H9 (cell line): ENCODE results near the gene SERPINA5. TPM values are rescaled to one million over a fixed set of nuclear protein-coding genes. Genes with fewer than 3 reads are reported as not detected.

Experiments
- DNase-seq: peaks from one replicate; pipeline ENCODE4 v3.0.0-alpha.2; 2017
- H2AFZ ChIP-seq: one replicate; pipeline ENCODE4 v1.6.1; 2013; ENCODE audit warnings: mild to moderate bottlenecking, low read length, control low read depth, moderate library complexity
- H2AK5ac ChIP-seq: 2 replicates; pipeline ENCODE4 v1.6.1; 2013; ENCODE audit warnings: low read length, control low read depth, mixed read lengths; ENCODE audit not compliant: insufficient read length
- H2BK120ac ChIP-seq: one replicate; pipeline ENCODE4 v1.6.1; 2013; ENCODE audit warnings: low read depth, mild to moderate bottlenecking, low read length, control low read depth, inconsistent platforms; ENCODE audit not compliant: poor library complexity, severe bottlenecking
- H2BK12ac ChIP-seq: 2 replicates; pipeline ENCODE4 v1.6.1; 2013; ENCODE audit warnings: low read length, control low read depth, mixed read lengths, low read depth; ENCODE audit not compliant: insufficient read length
- H2BK15ac ChIP-seq: 2 replicates; pipeline ENCODE4 v1.6.1; 2013; ENCODE audit warnings: low read depth, low read length, control low read depth
- H2BK20ac ChIP-seq: one replicate; pipeline ENCODE4 v1.6.1; 2013; ENCODE audit warnings: low read depth, mild to moderate bottlenecking, low read length, control low read depth, inconsistent platforms; ENCODE audit not compliant: poor library complexity, severe bottlenecking
- H2BK5ac ChIP-seq: 2 replicates; pipeline ENCODE4 v1.6.1; 2013; ENCODE audit warnings: low read length, control low read depth, mixed read lengths; ENCODE audit not compliant: insufficient read length
- H3K14ac ChIP-seq: 2 replicates; pipeline ENCODE4 v1.6.1; 2013; ENCODE audit warnings: low read length, control low read depth; ENCODE audit not compliant: insufficient read depth
- H3K18ac ChIP-seq: 2 replicates; pipeline ENCODE4 v1.6.1; 2013; ENCODE audit warnings: low read depth, mild to moderate bottlenecking, mixed read lengths, low read length, control low read depth; ENCODE audit not compliant: insufficient read length
- H3K23ac ChIP-seq: 2 replicates; pipeline ENCODE4 v1.6.1; 2013; ENCODE audit warnings: low read length, control low read depth, mixed read lengths, low read depth; ENCODE audit not compliant: insufficient read length
- H3K23me2 ChIP-seq: 2 replicates; pipeline ENCODE4 v1.6.1; 2013; ENCODE audit warnings: low read depth, mild to moderate bottlenecking, mixed read lengths, low read length, control low read depth; ENCODE audit not compliant: insufficient read length, poor library complexity, severe bottlenecking
- H3K27ac ChIP-seq: 2 replicates; pipeline ENCODE4 v1.5.1; 2013; ENCODE audit warnings: low read length, control low read depth, mixed read lengths, low read depth; ENCODE audit not compliant: insufficient read length
- H3K27me3 ChIP-seq: 2 replicates; pipeline ENCODE4 v1.6.1; 2013; ENCODE audit warnings: low read length, control low read depth, inconsistent platforms; ENCODE audit not compliant: insufficient read depth
- H3K4ac ChIP-seq: 2 replicates; pipeline ENCODE4 v1.6.1; 2013; ENCODE audit warnings: low read depth, mild to moderate bottlenecking, control low read depth, inconsistent platforms, low read length, moderate library complexity
- H3K4me1 ChIP-seq: 2 replicates; pipeline ENCODE4 v1.6.1; 2013; ENCODE audit warnings: low read length, control low read depth, inconsistent platforms; ENCODE audit not compliant: insufficient read depth
- H3K4me2 ChIP-seq: 2 replicates; pipeline ENCODE4 v1.6.1; 2013; ENCODE audit warnings: low read length, control low read depth, mixed read lengths; ENCODE audit not compliant: insufficient read length, insufficient read depth
- H3K56ac ChIP-seq: 2 replicates; pipeline ENCODE4 v1.6.1; 2013; ENCODE audit warnings: low read depth, mild to moderate bottlenecking, mixed read lengths, low read length, control low read depth; ENCODE audit not compliant: insufficient read length
- H3K79me1 ChIP-seq: 2 replicates; pipeline ENCODE4 v1.6.1; 2013; ENCODE audit warnings: low read depth, mild to moderate bottlenecking, moderate library complexity, low read length, control low read depth, inconsistent platforms; ENCODE audit not compliant: insufficient read depth, poor library complexity, severe bottlenecking
- H3K79me2 ChIP-seq: 2 replicates; pipeline ENCODE4 v1.6.1; 2013; ENCODE audit warnings: low read length, control low read depth, inconsistent platforms; ENCODE audit not compliant: insufficient read depth
- H3K9ac ChIP-seq: 2 replicates; pipeline ENCODE4 v1.6.1; 2013; ENCODE audit warnings: low read length, control low read depth, mixed read lengths; ENCODE audit not compliant: insufficient read length; ENCODE audit errors: extremely low read depth
- H3K9me3 ChIP-seq: one replicate; pipeline ENCODE4 v1.6.1; 2013; ENCODE audit warnings: low read depth, low read length, inconsistent platforms; ENCODE audit not compliant: control insufficient read depth
- H3T11ph ChIP-seq: one replicate; pipeline ENCODE4 v1.6.1; 2013; ENCODE audit warnings: mild to moderate bottlenecking, low read length, control low read depth, inconsistent platforms
- H4K20me1 ChIP-seq: one replicate; pipeline ENCODE4 v1.6.1; 2013; ENCODE audit not compliant: control insufficient read depth, insufficient read length, insufficient read depth
- H4K5ac ChIP-seq: 2 replicates; pipeline ENCODE4 v1.6.1; 2013; ENCODE audit warnings: low read depth, mild to moderate bottlenecking, mixed read lengths, low read length, control low read depth; ENCODE audit not compliant: insufficient read length
- H4K8ac ChIP-seq: replicated peaks from 2 replicates; pipeline ENCODE4 v1.6.1; 2013; ENCODE audit warnings: low read length, control low read depth, mixed read lengths, low read depth; ENCODE audit not compliant: insufficient read length
- H4K91ac ChIP-seq: 2 replicates; pipeline ENCODE4 v1.6.1; 2013; ENCODE audit warnings: low read depth, mild to moderate bottlenecking, moderate library complexity, mixed read lengths, low read length, control low read depth; ENCODE audit not compliant: insufficient read length
- H3K27ac Mint-ChIP-seq, 3 experiments: 2 replicates in 2 of 3; 3 replicates in 1 of 3; pipeline ENCODE4 v1.8.0; 2020 to 2021; ENCODE audit warnings: mixed read lengths in 3 of 3, mild to moderate bottlenecking in 1 of 3, moderate library complexity in 1 of 3
- H3K27me3 Mint-ChIP-seq: 2 replicates; pipeline ENCODE4 v1.8.0; 2021; ENCODE audit warnings: low read depth, mild to moderate bottlenecking, moderate library complexity, mixed read lengths
- H3K36me3 Mint-ChIP-seq, 3 experiments: 2 replicates in 2 of 3; 3 replicates in 1 of 3; pipeline ENCODE4 v1.8.0; 2020 to 2021; ENCODE audit warnings: low read depth in 3 of 3, mixed read lengths in 3 of 3; ENCODE audit not compliant: insufficient read depth in 1 of 3
- H3K4me1 Mint-ChIP-seq, 2 experiments: 2 replicates each; pipeline ENCODE4 v1.8.0; 2020; ENCODE audit warnings: mixed read lengths in 2 of 2
- H3K4me3 Mint-ChIP-seq, 2 experiments: 2 replicates in 1 of 2; 3 replicates in 1 of 2; pipeline ENCODE4 v1.8.0; 2020 to 2021; ENCODE audit warnings: mild to moderate bottlenecking in 2 of 2, mixed read lengths in 2 of 2, moderate library complexity in 1 of 2
- H3K9me3 Mint-ChIP-seq, 2 experiments: 2 replicates in 1 of 2; 3 replicates in 1 of 2; pipeline ENCODE4 v1.8.0; 2020; ENCODE audit warnings: mild to moderate bottlenecking in 2 of 2, mixed read lengths in 2 of 2, moderate library complexity in 1 of 2
- whole genome bisulfite sequencing: extraction: QIAGEN DNeasy Blood & Tissue Kit; methylation state at CpG from one replicate; pipeline ENCODE4 v1.1.7; 2013; ENCODE audit warnings: missing lambda C conversion rate, low lambda C conversion rate, mixed read lengths; ENCODE audit not compliant: insufficient read length; ENCODE audit errors: extremely low coverage; 5-methylcytosine and 5-hydroxymethylcytosine counted together
- total RNA-seq: library from RNA; stranded (reverse); gene quantifications from 2 replicates; pipeline ENCODE4 v1.2.1, GENCODE V29; 2021
- TF ChIP-seq, protein P1 (sequence below): fragments of 200-600 bp; sonication (generic); conservative IDR thresholded peaks from 3 replicates; pipeline ENCODE4 v1.8.0; 2021; ENCODE audit warnings: antibody characterized with exemption, mild to moderate bottlenecking

Gene SERPINA5
- total RNA-seq, 1 experiment from 2014 or later: 1.1 TPM

DNA sequence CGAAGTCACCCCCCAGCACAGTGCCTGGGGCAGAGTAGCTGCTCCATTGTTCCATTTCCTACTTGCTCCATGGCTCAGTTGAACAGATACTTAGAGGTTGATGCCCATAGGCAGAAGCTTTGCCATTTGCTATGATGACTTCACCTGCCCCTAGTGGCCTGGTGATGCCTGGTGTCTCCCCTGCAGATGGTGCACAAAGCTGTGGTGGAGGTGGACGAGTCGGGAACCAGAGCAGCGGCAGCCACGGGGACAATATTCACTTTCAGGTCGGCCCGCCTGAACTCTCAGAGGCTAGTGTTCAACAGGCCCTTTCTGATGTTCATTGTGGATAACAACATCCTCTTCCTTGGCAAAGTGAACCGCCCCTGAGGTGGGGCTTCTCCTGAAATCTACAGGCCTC lies 10.6 kb downstream of the SERPINA5 start:
- Histone ChIP-seq H3K4ac (no peak overlapping the region), H3K27ac (no peak overlapping the region), H3K4me2 (no peak overlapping the region), H4K20me1 (no peaks in the 10 kb centered on the region), H2AK5ac (no peak overlapping the region), H3K9ac (no peak overlapping the region), H3K56ac (no peak overlapping the region), H2BK12ac (no peak overlapping the region), H2AFZ (no peak overlapping the region), H3K79me2 (no peaks in the 10 kb centered on the region), H4K91ac (no peak overlapping the region), H3T11ph (no peak overlapping the region), H3K4me1 (no peaks in the 10 kb centered on the region), H3K79me1 (no peaks in the 10 kb centered on the region), H3K9me3 (no peaks in the 10 kb centered on the region), H2BK15ac (no peak overlapping the region), H4K8ac (no peak overlapping the region), H2BK120ac (no peak overlapping the region), H2BK5ac (no peak overlapping the region), H4K5ac (no peak overlapping the region), H3K14ac (no peak overlapping the region), H3K18ac (no peak overlapping the region), H2BK20ac (no peak overlapping the region), H3K27me3 (no peaks in the 10 kb centered on the region), H3K23me2 (no peaks in the 10 kb centered on the region), H3K23ac (no peak overlapping the region)
- H3K27me3 Mint-ChIP-seq: peaks cover 11% of the 10 kb centered on the region
- TF ChIP-seq, protein P1, sequence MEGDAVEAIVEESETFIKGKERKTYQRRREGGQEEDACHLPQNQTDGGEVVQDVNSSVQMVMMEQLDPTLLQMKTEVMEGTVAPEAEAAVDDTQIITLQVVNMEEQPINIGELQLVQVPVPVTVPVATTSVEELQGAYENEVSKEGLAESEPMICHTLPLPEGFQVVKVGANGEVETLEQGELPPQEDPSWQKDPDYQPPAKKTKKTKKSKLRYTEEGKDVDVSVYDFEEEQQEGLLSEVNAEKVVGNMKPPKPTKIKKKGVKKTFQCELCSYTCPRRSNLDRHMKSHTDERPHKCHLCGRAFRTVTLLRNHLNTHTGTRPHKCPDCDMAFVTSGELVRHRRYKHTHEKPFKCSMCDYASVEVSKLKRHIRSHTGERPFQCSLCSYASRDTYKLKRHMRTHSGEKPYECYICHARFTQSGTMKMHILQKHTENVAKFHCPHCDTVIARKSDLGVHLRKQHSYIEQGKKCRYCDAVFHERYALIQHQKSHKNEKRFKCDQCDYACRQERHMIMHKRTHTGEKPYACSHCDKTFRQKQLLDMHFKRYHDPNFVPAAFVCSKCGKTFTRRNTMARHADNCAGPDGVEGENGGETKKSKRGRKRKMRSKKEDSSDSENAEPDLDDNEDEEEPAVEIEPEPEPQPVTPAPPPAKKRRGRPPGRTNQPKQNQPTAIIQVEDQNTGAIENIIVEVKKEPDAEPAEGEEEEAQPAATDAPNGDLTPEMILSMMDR: peak; percentile 32; the same call in 2 of the 3 replicates
- peaks cover 8% of the 10 kb centered on the region in 2 experiments; a peak in 4 of 5 replicates for H3K9me3 Mint-ChIP-seq
- no peak overlapping the region for H3K4me3 Mint-ChIP-seq
- no peak overlapping the region for H3K27ac Mint-ChIP-seq
- H3K4me1 Mint-ChIP-seq: peaks cover 0 to 5% of the 10 kb centered on the region in 2 experiments; a peak in 1 of 4 replicates
- peaks cover 0 to 5% (median 5%) of the 10 kb centered on the region in 3 experiments; a peak in 3 of 7 replicates for H3K36me3 Mint-ChIP-seq
- WGBS: no CpG with 5 or more reads among the region's 8 CpGs
- no peak for DNase-seq
